Measurements from ENCODE around the gene NFS1. TPM values are rescaled to one million over a fixed set of nuclear protein-coding genes. Genes with fewer than 3 reads are reported as not detected.

The NFS1 gene
- total RNA-seq, 4 donors from 2014 or later: 39.6 to 48.4 (median 44.0) TPM

GRCh38 chr20:35625584-35626385 is 73.4 kb downstream of the NFS1 start:
- intact Hi-C loops (cut with DNase I; ENCODE audit: low total_unique reads): no loop called here
- 89 to 95% methylated on average over 6 of the region's 6 CpGs for WGBS, 2 donors
- no peak overlapping the region for H3K4me3 ChIP-seq (ENCODE audit: low read depth, poor library complexity, severe bottlenecking)
- peak in 1 of 2 donors; percentile 72 for DNase-seq (ENCODE audit: low spot score in 2 of 2)
- TF ChIP-seq, protein P1, sequence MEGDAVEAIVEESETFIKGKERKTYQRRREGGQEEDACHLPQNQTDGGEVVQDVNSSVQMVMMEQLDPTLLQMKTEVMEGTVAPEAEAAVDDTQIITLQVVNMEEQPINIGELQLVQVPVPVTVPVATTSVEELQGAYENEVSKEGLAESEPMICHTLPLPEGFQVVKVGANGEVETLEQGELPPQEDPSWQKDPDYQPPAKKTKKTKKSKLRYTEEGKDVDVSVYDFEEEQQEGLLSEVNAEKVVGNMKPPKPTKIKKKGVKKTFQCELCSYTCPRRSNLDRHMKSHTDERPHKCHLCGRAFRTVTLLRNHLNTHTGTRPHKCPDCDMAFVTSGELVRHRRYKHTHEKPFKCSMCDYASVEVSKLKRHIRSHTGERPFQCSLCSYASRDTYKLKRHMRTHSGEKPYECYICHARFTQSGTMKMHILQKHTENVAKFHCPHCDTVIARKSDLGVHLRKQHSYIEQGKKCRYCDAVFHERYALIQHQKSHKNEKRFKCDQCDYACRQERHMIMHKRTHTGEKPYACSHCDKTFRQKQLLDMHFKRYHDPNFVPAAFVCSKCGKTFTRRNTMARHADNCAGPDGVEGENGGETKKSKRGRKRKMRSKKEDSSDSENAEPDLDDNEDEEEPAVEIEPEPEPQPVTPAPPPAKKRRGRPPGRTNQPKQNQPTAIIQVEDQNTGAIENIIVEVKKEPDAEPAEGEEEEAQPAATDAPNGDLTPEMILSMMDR (IDR thresholded peaks at IDR 0.05): no peak
- no peak for TF ChIP-seq POLR2A (IDR thresholded peaks at IDR 0.05)

DNA sequence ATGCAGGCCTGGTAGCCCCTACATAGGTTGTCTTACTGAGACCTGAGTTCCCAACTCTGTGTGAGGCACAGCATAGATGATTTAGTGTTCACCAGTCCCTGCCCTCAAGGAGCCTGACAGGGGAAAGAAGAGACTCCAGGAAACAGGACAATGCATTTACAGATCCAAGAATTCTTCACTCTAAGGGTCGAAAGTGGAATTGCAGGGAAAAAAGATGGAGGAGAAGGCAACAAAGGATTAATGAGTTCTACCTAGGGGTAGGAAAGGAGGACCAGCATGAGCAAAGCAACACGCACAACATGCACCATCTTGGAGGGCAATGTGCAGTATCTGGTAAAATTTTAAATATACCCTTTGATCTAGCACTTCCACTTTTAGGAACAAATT is 77.6 kb downstream of the NFS1 start:
- intact Hi-C loops (cut with DNase I; ENCODE audit: low total_unique reads): no loop called here
- DNase-seq (ENCODE audit: low spot score in 2 of 2): no peak
- WGBS, 2 donors: 93 to 95% methylated on average over 2 of the region's 2 CpGs
- TF ChIP-seq POLR2A (IDR thresholded peaks at IDR 0.05): no peak
- TF ChIP-seq, protein P1 (IDR thresholded peaks at IDR 0.05): no peak
- H3K4me3 ChIP-seq (ENCODE audit: low read depth, poor library complexity, severe bottlenecking): no peak overlapping the region

DNA sequence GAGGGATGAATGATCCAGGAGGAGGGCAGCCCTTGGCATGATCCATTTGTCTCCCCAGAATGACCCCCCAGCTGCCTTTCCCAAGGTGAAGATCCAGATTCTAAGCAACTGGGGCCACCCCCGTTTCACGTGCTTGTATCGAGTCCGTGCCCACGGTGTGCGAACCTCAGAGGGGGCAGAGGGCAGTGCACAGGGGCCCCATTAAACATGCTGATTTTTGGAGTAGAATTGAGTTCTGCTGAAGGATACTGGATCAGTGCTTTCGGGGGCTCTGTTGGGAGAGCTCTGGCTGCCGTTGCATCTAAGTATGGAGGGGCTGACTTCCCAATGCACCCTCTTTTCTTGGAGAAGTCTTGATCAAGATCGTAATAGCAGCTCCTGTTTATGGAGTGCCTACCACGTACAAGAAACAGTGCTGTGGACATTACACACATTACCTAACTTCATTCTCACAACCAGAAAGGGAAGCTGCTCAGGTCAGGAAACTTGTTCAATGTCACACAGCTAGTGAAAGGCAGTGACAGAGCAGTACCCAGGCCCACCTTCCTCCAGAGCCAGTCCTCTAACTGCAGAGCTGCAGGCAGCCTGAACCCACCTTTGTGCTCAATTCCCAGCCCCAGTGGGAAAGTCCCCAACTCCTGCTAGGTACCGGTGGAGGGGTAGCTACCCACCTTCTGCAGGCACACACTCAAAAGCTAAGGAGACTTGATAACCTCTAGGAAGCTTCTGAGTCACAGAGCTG is 78.2 kb downstream of the NFS1 start:
- intact Hi-C loops (cut with DNase I; ENCODE audit: low total_unique reads): no loop called here
- DNase-seq (ENCODE audit: low spot score in 2 of 2): no peak
- WGBS, 2 donors: 89 to 90% methylated on average over 11 of the region's 11 CpGs

DNA sequence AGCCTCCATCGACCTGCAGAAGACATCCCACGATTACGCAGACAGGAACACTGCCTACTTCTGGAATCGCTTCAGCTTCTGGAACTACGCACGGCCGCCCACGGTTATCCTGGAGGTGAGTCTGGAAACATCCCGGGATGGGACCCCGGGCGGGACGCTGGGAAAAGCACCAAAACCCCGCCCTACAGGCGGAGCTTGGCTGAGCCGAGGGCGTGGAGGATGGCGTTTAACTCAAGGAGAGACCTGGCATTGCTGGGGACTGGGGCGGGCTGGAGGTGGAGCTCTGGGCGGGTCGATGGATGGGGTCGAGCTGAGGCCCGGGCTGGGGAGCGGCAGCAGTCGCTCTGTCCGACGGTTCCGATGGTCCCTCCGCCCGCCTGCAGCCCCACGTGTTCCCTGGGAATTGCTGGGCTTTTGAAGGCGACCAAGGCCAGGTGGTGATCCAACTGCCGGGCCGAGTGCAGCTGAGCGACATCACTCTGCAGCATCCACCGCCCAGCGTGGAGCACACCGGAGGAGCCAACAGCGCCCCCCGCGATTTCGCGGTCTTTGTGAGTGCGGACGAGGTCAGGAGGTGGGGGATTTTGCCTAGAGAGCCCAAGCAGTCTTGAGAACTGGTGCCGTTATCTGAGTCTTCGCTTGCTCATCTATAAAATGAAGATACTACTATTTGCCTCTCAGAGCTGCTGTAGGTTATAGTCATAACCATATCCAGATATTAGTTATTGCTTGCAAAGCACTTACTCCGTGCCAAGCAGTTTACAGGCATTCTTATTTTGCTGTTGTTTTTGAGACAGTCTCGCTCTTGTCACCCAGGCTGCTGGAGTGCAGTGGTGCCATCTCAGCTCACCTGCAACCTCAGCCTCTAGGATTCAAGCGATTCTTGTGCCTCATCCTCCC is 79.7 kb downstream of the NFS1 start:
- peak overlapping the region; percentile 17 for H3K4me3 ChIP-seq (ENCODE audit: low read depth, poor library complexity, severe bottlenecking)
- 5 to 9% methylated on average over 32 to 40 of the region's 49 CpGs for WGBS, 2 donors
- no peak for TF ChIP-seq POLR2A (IDR thresholded peaks at IDR 0.05)
- TF ChIP-seq, protein P1 (IDR thresholded peaks at IDR 0.05): peak in 1 of 3 donors; percentile 33
- DNase-seq (ENCODE audit: low spot score in 2 of 2): peak; percentile 46 to 95
- intact Hi-C loops (cut with DNase I; ENCODE audit: low total_unique reads): no loop called here

More for the DNA sequence above, 78.2 kb downstream of the NFS1 start:
- TF ChIP-seq, protein P1 (IDR thresholded peaks at IDR 0.05): no peak
- no peak for TF ChIP-seq POLR2A (IDR thresholded peaks at IDR 0.05)
- H3K4me3 ChIP-seq (ENCODE audit: low read depth, poor library complexity, severe bottlenecking): no peak overlapping the region

- no peak overlapping the region for H3K4me3 ChIP-seq (ENCODE audit: low read depth, poor library complexity, severe bottlenecking)
- TF ChIP-seq POLR2A (IDR thresholded peaks at IDR 0.05): no peak
- TF ChIP-seq, protein P1 (IDR thresholded peaks at IDR 0.05): no peak
- 8 to 9% methylated on average over 19 to 34 of the region's 35 CpGs for WGBS, 2 donors
- DNase-seq (ENCODE audit: low spot score in 2 of 2): peak in 1 of 2 donors; percentile 86
- intact Hi-C loops (cut with DNase I; ENCODE audit: low total_unique reads): no loop called here
These were observed 80.7 kb downstream of the NFS1 start for GRCh38 chr20:35618263-35619131.
